HepG2 (cell line): Measurements from ENCODE around the gene CST8. TPM values are rescaled to one million over a fixed set of nuclear protein-coding genes. Genes with fewer than 3 reads are reported as not detected.

ENCODE experiments used
- DNMT1 ChIP-seq: sonication (generic); formaldehyde crosslinking; IDR thresholded peaks from 2 replicates; pipeline ENCODE4 v1.5.1; 2020; ENCODE audit warnings: mild to moderate bottlenecking, missing genetic modification reagents
- MAFK ChIP-seq, 2 experiments: IDR thresholded peaks in 1 of 2; conservative IDR thresholded peaks in 1 of 2; 2 replicates each; pipeline ENCODE4 v1.6.1; 2011; ENCODE audit warnings: improper control_type of control experiment in 2 of 2, low read length in 2 of 2
- MYC ChIP-seq: sonication (generic); formaldehyde crosslinking; IDR thresholded peaks from 2 replicates; pipeline ENCODE4 v1.9.0; 2021; ENCODE audit warnings: missing genetic modification reagents, borderline replicate concordance
- RCOR2 ChIP-seq: IDR thresholded peaks from 2 replicates; pipeline ENCODE4 v1.6.1; 2016; ENCODE audit warnings: missing biosample characterization, missing genetic modification reagents
- RXRA ChIP-seq: sonication (generic); formaldehyde crosslinking; IDR thresholded peaks from 2 replicates; pipeline ENCODE4 v1.5.1; 2020; ENCODE audit warnings: missing genetic modification reagents
- SMYD3 ChIP-seq: sonication (generic); formaldehyde crosslinking; IDR thresholded peaks from 2 replicates; pipeline ENCODE4 v1.8.1; 2023; ENCODE audit warnings: mild to moderate bottlenecking, missing genetic modification reagents
- SP140L ChIP-seq: sonication (generic); formaldehyde crosslinking; IDR thresholded peaks from 2 replicates; pipeline ENCODE4 v1.4.0; 2020; ENCODE audit warnings: missing genetic modification reagents, borderline replicate concordance
- ZNF441 ChIP-seq: sonication (generic); formaldehyde crosslinking; IDR thresholded peaks from 2 replicates; pipeline ENCODE4 v1.7.0; 2021; ENCODE audit warnings: missing genetic modification reagents, borderline replicate concordance
- ZNF549 ChIP-seq: sonication (generic); formaldehyde crosslinking; IDR thresholded peaks from 2 replicates; pipeline ENCODE4 v1.5.0; 2020; ENCODE audit warnings: missing genetic modification reagents
- ZNF652 ChIP-seq: IDR thresholded peaks from 2 replicates; pipeline ENCODE4 v1.6.1; 2016; ENCODE audit warnings: low read depth, borderline replicate concordance
- ZNF678 ChIP-seq: sonication (generic); formaldehyde crosslinking; IDR thresholded peaks from 2 replicates; pipeline ENCODE4 v1.4.0; 2020; ENCODE audit warnings: mild to moderate bottlenecking, missing genetic modification reagents
- polyA plus RNA-seq, 8 experiments: library from polyadenylated mRNA; depleted of rRNA in 3 of 8; stranded (reverse) in 7 of 8; unstranded in 1 of 8; fragments of >200 nt; fragmentation: Illumina TruSeq in 4 of 8; extraction: Trizol in 4 of 8; gene quantifications; 2 replicates each; pipeline versions ENCODE4 v1.2.1 to v1.2.3, GENCODE V29; 2011 to 2016; ENCODE audit warnings: low read depth in 4 of 8, missing spikeins in 1 of 8, mixed read lengths in 1 of 8; ENCODE audit not compliant: insufficient read depth in 1 of 8
- total RNA-seq, 5 experiments: library from RNA; depleted of rRNA; stranded (reverse); fragments of >200 nt; fragmentation: Illumina TruSeq; extraction: Trizol; gene quantifications; 2 replicates each; pipeline ENCODE4 v1.2.3, GENCODE V29; 2016; ENCODE audit warnings: low read depth in 1 of 5
- TF ChIP-seq, protein P1 (sequence below): fragments of 450-650 bp; IDR thresholded peaks from 2 replicates; pipeline ENCODE4 v1.6.1; 2017
- TF ChIP-seq, protein P2 (sequence below): sonication (generic); formaldehyde crosslinking; IDR thresholded peaks from 2 replicates; pipeline ENCODE4 v1.4.0; 2020; ENCODE audit warnings: mild to moderate bottlenecking, missing genetic modification reagents
- TF ChIP-seq, protein P3 (sequence below): IDR thresholded peaks from 2 replicates; pipeline ENCODE4 v1.6.1; 2016; ENCODE audit warnings: mild to moderate bottlenecking
- TF ChIP-seq, protein P4 (sequence below): IDR thresholded peaks from 2 replicates; pipeline ENCODE4 v1.6.1; 2018; ENCODE audit warnings: missing genetic modification reagents
- TF ChIP-seq, protein P5 (sequence below): IDR thresholded peaks from 2 replicates; pipeline ENCODE4 v1.6.1; 2016; ENCODE audit warnings: missing compliant biosample characterization, missing genetic modification reagents, borderline replicate concordance
- TF ChIP-seq, protein P6 (sequence below): sonication (generic); formaldehyde crosslinking; IDR thresholded peaks from 2 replicates; pipeline ENCODE4 v1.8.0; 2023; ENCODE audit warnings: mild to moderate bottlenecking, missing genetic modification reagents
- TF ChIP-seq, protein P7 (sequence below): sonication (generic); formaldehyde crosslinking; IDR thresholded peaks from 2 replicates; pipeline ENCODE4 v1.5.1; 2020; ENCODE audit warnings: missing genetic modification reagents, mild to moderate bottlenecking, borderline replicate concordance

Gene CST8
- total and polyA plus RNA-seq, 2 of the 13 experiments (the other 11 are each of a cell fraction or from before 2014, with no cell fraction given), result not detected

DNA sequence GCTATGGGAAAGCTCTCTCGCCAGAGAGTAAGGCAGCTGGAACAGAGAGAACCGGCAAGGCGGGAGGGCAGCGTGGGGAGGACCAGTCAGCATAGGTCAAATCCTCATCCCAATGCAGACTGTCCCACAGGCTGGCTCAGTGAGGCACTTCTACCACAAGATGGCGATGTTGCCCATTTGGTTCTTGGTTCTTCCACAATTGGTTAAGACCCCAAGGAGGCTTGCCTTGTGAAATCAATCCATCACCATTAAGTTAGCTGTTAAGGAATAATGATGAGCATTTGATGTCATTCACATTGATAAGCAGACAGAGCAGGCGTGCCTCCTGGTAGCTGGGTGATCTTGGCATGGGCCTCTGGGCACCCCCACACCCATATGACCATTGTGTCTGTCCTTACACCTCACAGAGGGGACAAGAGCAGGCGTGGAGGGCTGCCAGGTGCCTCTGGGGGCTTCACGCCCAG lies 49.0 kb upstream of the CST8 start (continued):
- TF ChIP-seq, protein P1, sequence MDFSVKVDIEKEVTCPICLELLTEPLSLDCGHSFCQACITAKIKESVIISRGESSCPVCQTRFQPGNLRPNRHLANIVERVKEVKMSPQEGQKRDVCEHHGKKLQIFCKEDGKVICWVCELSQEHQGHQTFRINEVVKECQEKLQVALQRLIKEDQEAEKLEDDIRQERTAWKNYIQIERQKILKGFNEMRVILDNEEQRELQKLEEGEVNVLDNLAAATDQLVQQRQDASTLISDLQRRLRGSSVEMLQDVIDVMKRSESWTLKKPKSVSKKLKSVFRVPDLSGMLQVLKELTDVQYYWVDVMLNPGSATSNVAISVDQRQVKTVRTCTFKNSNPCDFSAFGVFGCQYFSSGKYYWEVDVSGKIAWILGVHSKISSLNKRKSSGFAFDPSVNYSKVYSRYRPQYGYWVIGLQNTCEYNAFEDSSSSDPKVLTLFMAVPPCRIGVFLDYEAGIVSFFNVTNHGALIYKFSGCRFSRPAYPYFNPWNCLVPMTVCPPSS, result no peak
- TF ChIP-seq ZNF549 (CRISPR knock-in tag) (no peak), ZNF678 (CRISPR knock-in tag) (no peak), ZNF652 (CRISPR knock-in tag) (no peak), SP140L (CRISPR knock-in tag) (no peak), ZNF441 (CRISPR knock-in tag) (no peak), RCOR2 (CRISPR knock-in tag) (no peak), RXRA (CRISPR knock-in tag) (no peak), SMYD3 (no peak), MYC (CRISPR knock-in tag) (no peak), DNMT1 (CRISPR knock-in tag) (no peak), MAFK (conservative IDR thresholded peaks at IDR 0.05 in 1 of 2, IDR thresholded peaks at IDR 0.05 in 1 of 2; ENCODE audit: low read length in 2 of 2) (no peak)
- TF ChIP-seq, protein P2, sequence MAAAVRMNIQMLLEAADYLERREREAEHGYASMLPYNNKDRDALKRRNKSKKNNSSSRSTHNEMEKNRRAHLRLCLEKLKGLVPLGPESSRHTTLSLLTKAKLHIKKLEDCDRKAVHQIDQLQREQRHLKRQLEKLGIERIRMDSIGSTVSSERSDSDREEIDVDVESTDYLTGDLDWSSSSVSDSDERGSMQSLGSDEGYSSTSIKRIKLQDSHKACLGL (CRISPR knock-in tag), result no peak
- TF ChIP-seq, protein P3, sequence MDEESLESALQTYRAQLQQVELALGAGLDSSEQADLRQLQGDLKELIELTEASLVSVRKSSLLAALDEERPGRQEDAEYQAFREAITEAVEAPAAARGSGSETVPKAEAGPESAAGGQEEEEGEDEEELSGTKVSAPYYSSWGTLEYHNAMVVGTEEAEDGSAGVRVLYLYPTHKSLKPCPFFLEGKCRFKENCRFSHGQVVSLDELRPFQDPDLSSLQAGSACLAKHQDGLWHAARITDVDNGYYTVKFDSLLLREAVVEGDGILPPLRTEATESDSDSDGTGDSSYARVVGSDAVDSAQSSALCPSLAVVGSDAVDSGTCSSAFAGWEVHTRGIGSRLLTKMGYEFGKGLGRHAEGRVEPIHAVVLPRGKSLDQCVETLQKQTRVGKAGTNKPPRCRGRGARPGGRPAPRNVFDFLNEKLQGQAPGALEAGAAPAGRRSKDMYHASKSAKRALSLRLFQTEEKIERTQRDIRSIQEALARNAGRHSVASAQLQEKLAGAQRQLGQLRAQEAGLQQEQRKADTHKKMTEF (CRISPR knock-in tag), result no peak
- TF ChIP-seq, protein P4, sequence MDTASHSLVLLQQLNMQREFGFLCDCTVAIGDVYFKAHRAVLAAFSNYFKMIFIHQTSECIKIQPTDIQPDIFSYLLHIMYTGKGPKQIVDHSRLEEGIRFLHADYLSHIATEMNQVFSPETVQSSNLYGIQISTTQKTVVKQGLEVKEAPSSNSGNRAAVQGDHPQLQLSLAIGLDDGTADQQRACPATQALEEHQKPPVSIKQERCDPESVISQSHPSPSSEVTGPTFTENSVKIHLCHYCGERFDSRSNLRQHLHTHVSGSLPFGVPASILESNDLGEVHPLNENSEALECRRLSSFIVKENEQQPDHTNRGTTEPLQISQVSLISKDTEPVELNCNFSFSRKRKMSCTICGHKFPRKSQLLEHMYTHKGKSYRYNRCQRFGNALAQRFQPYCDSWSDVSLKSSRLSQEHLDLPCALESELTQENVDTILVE (CRISPR knock-in tag), result peak; percentile 38; the same call in 1 of the 2 replicates
- TF ChIP-seq, protein P5, sequence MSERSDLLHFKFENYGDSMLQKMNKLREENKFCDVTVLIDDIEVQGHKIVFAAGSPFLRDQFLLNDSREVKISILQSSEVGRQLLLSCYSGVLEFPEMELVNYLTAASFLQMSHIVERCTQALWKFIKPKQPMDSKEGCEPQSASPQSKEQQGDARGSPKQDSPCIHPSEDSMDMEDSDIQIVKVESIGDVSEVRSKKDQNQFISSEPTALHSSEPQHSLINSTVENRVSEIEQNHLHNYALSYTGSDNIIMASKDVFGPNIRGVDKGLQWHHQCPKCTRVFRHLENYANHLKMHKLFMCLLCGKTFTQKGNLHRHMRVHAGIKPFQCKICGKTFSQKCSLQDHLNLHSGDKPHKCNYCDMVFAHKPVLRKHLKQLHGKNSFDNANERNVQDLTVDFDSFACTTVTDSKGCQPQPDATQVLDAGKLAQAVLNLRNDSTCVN (CRISPR knock-in tag), result no peak
- TF ChIP-seq, protein P6, sequence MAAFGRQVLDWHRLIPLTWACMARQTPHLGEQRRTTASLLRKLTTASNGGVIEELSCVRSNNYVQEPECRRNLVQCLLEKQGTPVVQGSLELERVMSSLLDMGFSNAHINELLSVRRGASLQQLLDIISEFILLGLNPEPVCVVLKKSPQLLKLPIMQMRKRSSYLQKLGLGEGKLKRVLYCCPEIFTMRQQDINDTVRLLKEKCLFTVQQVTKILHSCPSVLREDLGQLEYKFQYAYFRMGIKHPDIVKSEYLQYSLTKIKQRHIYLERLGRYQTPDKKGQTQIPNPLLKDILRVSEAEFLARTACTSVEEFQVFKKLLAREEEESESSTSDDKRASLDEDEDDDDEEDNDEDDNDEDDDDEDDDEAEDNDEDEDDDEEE (CRISPR knock-in tag), result no peak
- TF ChIP-seq, protein P7, sequence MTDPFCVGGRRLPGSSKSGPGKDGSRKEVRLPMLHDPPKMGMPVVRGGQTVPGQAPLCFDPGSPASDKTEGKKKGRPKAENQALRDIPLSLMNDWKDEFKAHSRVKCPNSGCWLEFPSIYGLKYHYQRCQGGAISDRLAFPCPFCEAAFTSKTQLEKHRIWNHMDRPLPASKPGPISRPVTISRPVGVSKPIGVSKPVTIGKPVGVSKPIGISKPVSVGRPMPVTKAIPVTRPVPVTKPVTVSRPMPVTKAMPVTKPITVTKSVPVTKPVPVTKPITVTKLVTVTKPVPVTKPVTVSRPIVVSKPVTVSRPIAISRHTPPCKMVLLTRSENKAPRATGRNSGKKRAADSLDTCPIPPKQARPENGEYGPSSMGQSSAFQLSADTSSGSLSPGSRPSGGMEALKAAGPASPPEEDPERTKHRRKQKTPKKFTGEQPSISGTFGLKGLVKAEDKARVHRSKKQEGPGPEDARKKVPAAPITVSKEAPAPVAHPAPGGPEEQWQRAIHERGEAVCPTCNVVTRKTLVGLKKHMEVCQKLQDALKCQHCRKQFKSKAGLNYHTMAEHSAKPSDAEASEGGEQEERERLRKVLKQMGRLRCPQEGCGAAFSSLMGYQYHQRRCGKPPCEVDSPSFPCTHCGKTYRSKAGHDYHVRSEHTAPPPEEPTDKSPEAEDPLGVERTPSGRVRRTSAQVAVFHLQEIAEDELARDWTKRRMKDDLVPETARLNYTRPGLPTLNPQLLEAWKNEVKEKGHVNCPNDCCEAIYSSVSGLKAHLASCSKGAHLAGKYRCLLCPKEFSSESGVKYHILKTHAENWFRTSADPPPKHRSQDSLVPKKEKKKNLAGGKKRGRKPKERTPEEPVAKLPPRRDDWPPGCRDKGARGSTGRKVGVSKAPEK (CRISPR knock-in tag), result no peak
